Central memory CD8-positive, alpha-beta T cell (primary cell): ENCODE data around the gene TFAP2D.

Experiments
- ATAC-seq: fragments of 150-1000 bp; cut with Tn5 transposase; replicated peaks from 2 replicates; pipeline ENCODE4 v1.10.0; 2022; ENCODE audit warnings: mild to moderate bottlenecking, moderate FRiP score, moderate number of reproducible peaks; ENCODE audit not compliant: poor library complexity, severe bottlenecking; ENCODE audit errors: extremely low read depth
- DNase-seq, 2 donors: peaks; one replicate each; pipeline ENCODE4 v3.0.0; 2021; ENCODE audit warnings: low spot score in 2 of 2
- H3K27ac Mint-ChIP-seq: one replicate; pipeline ENCODE4 v1.8.0; 2022; ENCODE audit warnings: low read depth, mild to moderate bottlenecking, moderate library complexity, mixed read lengths
- H3K27me3 Mint-ChIP-seq: one replicate; pipeline ENCODE4 v1.8.0; 2022; ENCODE audit warnings: mixed read lengths
- H3K36me3 Mint-ChIP-seq: one replicate; pipeline ENCODE4 v1.8.0; 2022; ENCODE audit warnings: mild to moderate bottlenecking, moderate library complexity, mixed read lengths; ENCODE audit not compliant: insufficient read depth
- H3K4me1 Mint-ChIP-seq: one replicate; pipeline ENCODE4 v1.8.0; 2022; ENCODE audit warnings: mixed read lengths
- H3K4me3 Mint-ChIP-seq: one replicate; pipeline ENCODE4 v1.8.0; 2022; ENCODE audit warnings: mild to moderate bottlenecking, moderate library complexity, mixed read lengths
- H3K9me3 Mint-ChIP-seq: one replicate; pipeline ENCODE4 v1.8.0; 2022; ENCODE audit warnings: mixed read lengths

Gene TFAP2D

GRCh38 chr6:50815436-50816114 is 102.2 kb downstream of the TFAP2D start:
- Mint-ChIP-seq H3K4me3 (peak overlapping the region; percentile 58), H3K9me3 (no peaks in the 10 kb centered on the region), H3K4me1 (peaks cover 6% of the 10 kb centered on the region), H3K27ac (peak overlapping the region; percentile 41), H3K36me3 (no peaks in the 10 kb centered on the region), H3K27me3 (peaks cover 61% of the 10 kb centered on the region)
- DNase-seq (no peak), ATAC-seq (no peak)

GRCh38 chr6:50816115-50816675 is 102.9 kb downstream of the TFAP2D start:
- Mint-ChIP-seq H3K4me1 (peaks cover 6% of the 10 kb centered on the region), H3K27ac (no peak overlapping the region), H3K27me3 (peaks cover 67% of the 10 kb centered on the region), H3K9me3 (no peaks in the 10 kb centered on the region), H3K4me3 (peak overlapping the region; percentile 58), H3K36me3 (no peaks in the 10 kb centered on the region)
- ATAC-seq (no peak), DNase-seq (no peak)

- Mint-ChIP-seq H3K36me3 (no peaks in the 10 kb centered on the region), H3K27me3 (peaks cover 76% of the 10 kb centered on the region), H3K4me1 (peaks cover 6% of the 10 kb centered on the region), H3K27ac (no peak overlapping the region), H3K9me3 (no peaks in the 10 kb centered on the region), H3K4me3 (no peak overlapping the region)
- DNase-seq (no peak), ATAC-seq (no peak)
These were observed 103.8 kb downstream of the TFAP2D start for GRCh38 chr6:50816947-50817645.

GRCh38 chr6:50817646-50817950 is 104.3 kb downstream of the TFAP2D start:
- ATAC-seq (no peak), DNase-seq (no peak)
- H3K4me3 Mint-ChIP-seq: no peak overlapping the region
- H3K9me3 Mint-ChIP-seq: no peaks in the 10 kb centered on the region
- peaks cover 81% of the 10 kb centered on the region for H3K27me3 Mint-ChIP-seq
- H3K27ac Mint-ChIP-seq: no peak overlapping the region
- H3K36me3 Mint-ChIP-seq: no peaks in the 10 kb centered on the region
- peaks cover 6% of the 10 kb centered on the region for H3K4me1 Mint-ChIP-seq

DNA sequence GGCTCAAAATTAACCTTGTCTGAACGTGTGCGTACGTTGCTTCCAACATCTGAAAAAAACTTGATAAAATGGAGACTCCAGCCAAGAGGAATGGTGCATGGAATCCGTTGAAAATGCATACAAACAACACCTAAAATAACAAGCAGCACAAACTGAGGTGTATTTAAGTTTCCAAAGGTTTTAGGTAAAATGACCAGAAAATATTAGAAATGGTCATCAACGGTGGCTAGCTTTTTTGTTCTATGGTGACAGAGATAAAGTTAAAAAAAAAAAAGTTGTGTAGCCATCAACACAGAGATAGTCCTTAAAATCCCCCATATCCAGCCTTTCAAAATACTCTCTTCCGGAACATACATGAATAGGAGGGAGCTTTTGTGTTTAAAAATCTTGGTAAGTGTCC is 104.7 kb downstream of the TFAP2D start:
- DNase-seq: no peak
- no peak for ATAC-seq
- no peaks in the 10 kb centered on the region for H3K36me3 Mint-ChIP-seq
- no peaks in the 10 kb centered on the region for H3K9me3 Mint-ChIP-seq
- peaks cover 85% of the 10 kb centered on the region for H3K27me3 Mint-ChIP-seq
- no peak overlapping the region for H3K4me3 Mint-ChIP-seq
- peaks cover 6% of the 10 kb centered on the region for H3K4me1 Mint-ChIP-seq
- no peak overlapping the region for H3K27ac Mint-ChIP-seq

- Mint-ChIP-seq H3K27me3 (peaks cover 91% of the 10 kb centered on the region), H3K9me3 (no peaks in the 10 kb centered on the region), H3K27ac (no peak within 1 kb of the TSS), H3K4me1 (peaks cover 6% of the 10 kb centered on the region), H3K36me3 (no peaks in the 10 kb centered on the region), H3K4me3 (no peak within 1 kb of the TSS)
- ATAC-seq: no peak
- DNase-seq: no peak
These were observed 105.3 kb downstream of the TFAP2D start, which contains the start of gene TFAP2B for GRCh38 chr6:50818673-50819072. Gene TFAP2B, plus strand, starts transcription at chr6:50818871. Its CDS starts 21 bp downstream, at chr6:50818892.

DNA sequence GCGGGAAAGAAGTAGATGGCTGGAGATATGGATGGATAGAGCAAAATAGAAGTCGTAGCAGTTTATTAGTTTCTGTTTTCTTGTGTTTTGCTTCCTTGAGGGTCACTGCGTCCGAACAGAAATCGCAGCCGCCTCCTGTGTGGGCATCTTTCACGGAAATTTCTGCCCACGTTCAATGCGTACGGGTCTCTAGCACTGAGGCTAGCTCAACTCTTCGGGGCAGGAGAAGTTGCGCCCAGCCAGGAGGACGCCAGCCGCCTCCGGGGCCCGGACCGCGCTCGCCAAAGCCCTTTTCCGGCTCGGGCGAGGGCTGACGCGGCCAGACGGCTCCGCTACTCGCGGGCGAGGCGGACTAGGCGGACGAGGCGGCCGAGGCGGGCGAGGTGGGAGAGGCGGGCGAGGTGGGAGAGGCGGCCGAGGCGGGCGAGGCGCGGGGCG is 106.2 kb downstream of the TFAP2D start:
- Mint-ChIP-seq H3K27me3 (peaks cover 91% of the 10 kb centered on the region), H3K4me1 (peaks cover 6% of the 10 kb centered on the region), H3K27ac (no peak overlapping the region), H3K36me3 (no peaks in the 10 kb centered on the region), H3K4me3 (no peak overlapping the region), H3K9me3 (no peaks in the 10 kb centered on the region)
- DNase-seq: no peak
- no peak for ATAC-seq

DNA sequence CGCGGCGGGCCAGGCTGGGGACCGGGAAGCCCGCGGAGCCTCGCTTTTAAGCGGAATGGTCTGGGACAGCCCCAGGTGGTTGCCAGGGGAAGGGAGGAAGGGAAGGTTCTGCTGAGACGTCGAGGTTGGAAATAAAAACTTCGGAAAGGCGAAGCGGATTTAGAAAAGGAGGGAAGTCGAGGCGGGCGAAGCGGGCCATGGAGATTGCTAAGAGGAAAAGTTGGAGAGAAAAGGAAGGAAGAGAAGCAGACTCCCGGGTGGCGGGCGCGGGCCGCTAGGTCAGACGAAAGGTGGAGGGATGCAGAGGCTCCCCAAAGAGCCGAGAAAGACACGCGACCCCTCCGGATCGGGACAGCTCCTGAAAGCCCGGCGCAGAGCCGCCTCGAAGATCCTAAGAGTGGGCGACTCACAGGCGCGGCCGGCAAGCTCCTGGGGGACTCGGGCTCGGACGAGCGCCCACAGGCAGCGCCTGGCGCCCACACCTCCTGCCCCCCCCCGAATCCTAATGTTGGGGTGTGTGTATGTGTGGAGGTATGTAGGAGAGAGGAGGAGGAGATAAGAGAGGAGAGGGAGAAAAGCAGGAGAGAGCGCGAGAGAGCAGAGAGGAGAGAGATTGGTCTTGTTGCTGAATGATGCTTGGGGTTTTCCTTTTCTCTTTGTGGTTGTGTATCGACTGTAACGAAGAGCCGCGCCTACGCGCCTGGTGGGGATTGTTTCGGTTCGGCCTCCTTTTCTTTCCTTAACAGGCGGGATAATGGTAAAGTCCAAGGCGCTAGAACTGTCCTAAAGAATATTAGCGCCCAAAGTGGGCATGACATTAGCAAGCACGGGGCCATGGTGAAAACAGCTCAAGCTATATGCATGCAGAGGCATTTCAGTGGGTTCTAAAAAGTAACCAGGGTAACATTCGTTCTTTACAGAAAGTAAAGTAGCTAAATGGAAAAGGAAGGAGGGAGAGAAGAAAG is 106.9 kb downstream of the TFAP2D start:
- H3K27ac Mint-ChIP-seq: no peak overlapping the region
- H3K36me3 Mint-ChIP-seq: no peaks in the 10 kb centered on the region
- no peaks in the 10 kb centered on the region for H3K9me3 Mint-ChIP-seq
- H3K27me3 Mint-ChIP-seq: peaks cover 91% of the 10 kb centered on the region
- ATAC-seq (no peak), DNase-seq (no peak)
- H3K4me1 Mint-ChIP-seq: peaks cover 6% of the 10 kb centered on the region
- H3K4me3 Mint-ChIP-seq: no peak overlapping the region

DNA sequence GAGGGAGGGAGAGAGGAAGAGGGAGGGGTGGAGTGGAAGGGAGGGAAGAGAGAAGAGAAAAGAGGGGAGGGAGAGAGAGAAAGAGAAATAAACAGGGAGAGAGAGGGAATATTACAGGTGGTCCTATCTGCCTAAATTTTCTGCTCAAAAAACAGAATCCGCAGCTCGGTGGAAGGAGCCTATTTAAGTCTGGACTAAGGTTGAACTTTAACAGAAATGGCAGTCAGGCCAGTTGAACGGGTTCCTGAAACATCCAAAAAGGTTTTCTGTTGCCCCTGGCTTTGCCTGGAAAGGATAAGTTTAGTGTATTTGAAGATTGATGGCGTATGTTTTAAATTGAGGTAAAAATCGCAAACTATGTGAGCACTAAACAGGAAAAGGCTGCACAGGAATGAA is 107.5 kb downstream of the TFAP2D start:
- Mint-ChIP-seq H3K27ac (no peak overlapping the region), H3K4me3 (no peak overlapping the region)

DNA sequence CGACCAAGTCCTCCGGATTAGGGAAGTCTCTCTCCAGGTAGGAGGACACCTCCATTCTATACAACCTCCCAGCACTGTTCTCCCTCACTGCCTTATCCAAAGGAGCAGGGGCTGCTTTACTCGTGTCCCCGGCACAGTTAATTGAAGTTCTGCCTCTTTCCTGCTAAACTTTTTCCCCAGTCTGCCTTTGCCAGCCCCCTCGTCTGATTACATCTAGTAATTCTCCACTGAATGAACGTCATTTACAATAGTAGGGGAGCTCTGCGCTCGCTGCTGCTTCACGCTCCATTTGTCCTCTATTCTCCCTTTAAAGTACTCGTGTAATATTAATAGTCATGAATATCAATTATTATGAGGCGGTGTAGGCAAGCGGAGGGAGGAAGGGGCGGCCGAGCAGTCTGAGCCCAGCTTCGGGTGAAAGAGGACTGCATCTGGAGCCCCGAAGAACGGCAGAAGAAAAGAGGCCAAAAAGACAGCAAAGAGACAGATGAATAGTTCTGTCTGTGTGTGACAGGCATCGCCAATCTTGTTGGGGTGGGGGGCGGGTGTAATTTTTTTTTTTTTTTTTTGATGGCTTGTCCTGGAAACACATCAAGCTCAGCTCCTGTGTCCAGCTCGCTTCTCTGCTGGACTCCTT is 108.2 kb downstream of the TFAP2D start:
- Mint-ChIP-seq H3K4me3 (no peak overlapping the region), H3K4me1 (no peaks in the 10 kb centered on the region), H3K27me3 (peaks cover 95% of the 10 kb centered on the region), H3K27ac (no peak overlapping the region), H3K9me3 (peaks cover 5% of the 10 kb centered on the region), H3K36me3 (no peaks in the 10 kb centered on the region)
- ATAC-seq (no peak), DNase-seq (no peak)

More for the DNA sequence above, 107.5 kb downstream of the TFAP2D start:
- DNase-seq (no peak), ATAC-seq (no peak)
- H3K9me3 Mint-ChIP-seq: no peaks in the 10 kb centered on the region
- peaks cover 91% of the 10 kb centered on the region for H3K27me3 Mint-ChIP-seq
- H3K4me1 Mint-ChIP-seq: peaks cover under 1% of the 10 kb centered on the region
- no peaks in the 10 kb centered on the region for H3K36me3 Mint-ChIP-seq

DNA sequence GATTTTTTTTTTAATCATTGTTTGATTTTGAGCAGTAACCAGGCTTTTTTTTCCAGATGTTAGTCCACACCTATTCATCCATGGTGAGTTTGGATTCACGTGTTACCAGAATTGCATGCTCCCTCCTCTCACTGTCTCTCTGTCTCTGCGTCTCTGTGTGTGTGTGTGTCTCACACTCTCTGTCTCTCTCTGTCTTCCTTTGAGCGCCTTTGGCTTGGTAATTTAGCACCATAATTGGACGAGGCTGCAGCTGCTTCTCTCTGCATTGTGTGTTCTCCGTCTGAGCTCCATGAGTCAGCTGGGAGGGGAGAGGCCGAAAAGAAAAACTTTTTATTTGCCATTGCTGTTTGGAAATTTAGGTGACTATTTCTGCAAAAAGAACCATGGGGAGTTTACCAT is 108.8 kb downstream of the TFAP2D start:
- no peaks in the 10 kb centered on the region for H3K36me3 Mint-ChIP-seq
- no peak overlapping the region for H3K4me3 Mint-ChIP-seq
- no peak overlapping the region for H3K27ac Mint-ChIP-seq
- DNase-seq (no peak), ATAC-seq (no peak)
- no peaks in the 10 kb centered on the region for H3K4me1 Mint-ChIP-seq
- H3K9me3 Mint-ChIP-seq: peaks cover 5% of the 10 kb centered on the region
- peaks cover 95% of the 10 kb centered on the region for H3K27me3 Mint-ChIP-seq
